Measurements from ENCODE around the gene LRMDA. TPM values are rescaled to one million over a fixed set of nuclear protein-coding genes. Genes with fewer than 3 reads are reported as not detected.

The LRMDA gene
- total and polyA plus RNA-seq, 10 of the 15 experiments (the other 5 are each of a cell fraction or from before 2014, with no cell fraction given): 0.07 to 0.54 (median 0.29) TPM; not detected in 4

DNA sequence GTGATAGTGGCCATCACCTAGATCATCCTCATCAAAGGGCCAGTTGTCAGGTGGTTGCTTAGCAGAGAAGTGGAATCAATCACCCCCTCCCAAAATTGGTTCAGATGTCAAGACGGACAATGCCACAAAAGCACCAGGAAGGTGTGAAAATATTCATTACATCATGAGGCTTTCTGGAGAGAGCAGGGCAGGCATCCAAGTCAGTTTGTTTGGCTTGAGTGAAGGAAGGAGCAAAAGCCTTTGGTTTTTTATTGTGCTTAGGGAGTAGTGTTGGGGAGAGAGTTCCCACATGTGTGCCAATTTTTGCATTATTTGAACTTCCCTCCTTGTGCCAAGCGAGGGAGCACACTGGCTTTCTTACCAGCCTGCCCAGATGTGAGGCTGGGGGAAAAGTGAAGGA lies 1082.9 kb downstream of the LRMDA start:
- no peak overlapping the region for H3K4me2 ChIP-seq (ENCODE audit: control insufficient read depth, insufficient read depth)
- H3K9ac ChIP-seq (ENCODE audit: control insufficient read depth, insufficient read depth, low read length): no peak overlapping the region
- no peak overlapping the region for H2AFZ ChIP-seq (ENCODE audit: control insufficient read depth, low read depth, low read length)
- H3K27ac ChIP-seq (ENCODE audit: control insufficient read depth, insufficient read depth): no peak overlapping the region
- 36% methylated on average over 2 of the region's 2 CpGs for WGBS (ENCODE audit: insufficient coverage, insufficient replicate concordance, low lambda C conversion rate, missing lambda C conversion rate)
- no peaks in the 10 kb centered on the region for H3K79me2 ChIP-seq (ENCODE audit: control insufficient read depth, insufficient read depth, low read length)
- H3K9me3 ChIP-seq (replicated peaks; ENCODE audit: control insufficient read depth, insufficient read depth, low read length): no peaks in the 10 kb centered on the region
- no peak for DNase-seq (ENCODE audit: low read depth, low spot score)
- in situ Hi-C loops (cut with MboI) (no loop called here), intact Hi-C loops (cut with micrococcal nuclease; ENCODE audit: unreplicated experiment) (no loop called here)
- ChIA-PET POLR2A (no interaction called here), SMC1A (ENCODE audit: uncharacterized antibody, unreplicated experiment) (no interaction called here), RAD21 (ENCODE audit: unreplicated experiment) (no interaction called here), CTCF (interaction anchor here (1.1 kb wide), 1 partner anchor 32 kb away, joined by 4 read pairs; no protein-coding TSS in a partner anchor)
- no peaks in the 10 kb centered on the region for H3K4me1 ChIP-seq (ENCODE audit: control insufficient read depth, insufficient read depth, low read length)
- H4K20me1 ChIP-seq (ENCODE audit: control insufficient read depth, insufficient read depth): no peaks in the 10 kb centered on the region
- no TSS peak for BruUV-seq (replicated peaks)
- H3K4me3 ChIP-seq: no peak overlapping the region
- no peak for FAIRE-seq
- no peaks in the 10 kb centered on the region for H3K36me3 ChIP-seq (ENCODE audit: control insufficient read depth in 2 of 2, insufficient read depth in 2 of 2, low read length in 1 of 2)
- H3K27me3 ChIP-seq (replicated peaks in 1 of 2; ENCODE audit: control insufficient read depth in 2 of 2, insufficient read depth in 2 of 2, low read length in 1 of 2): no peaks in the 10 kb centered on the region
- TF ChIP-seq TCF3 (IDR thresholded peaks at IDR 0.05; ENCODE audit: borderline replicate concordance, insufficient read depth, low read depth, low read length): no peak
- no peak for TF ChIP-seq JUND (IDR thresholded peaks at IDR 0.05; ENCODE audit: low read depth, low read length)
- TF ChIP-seq, protein P1, sequence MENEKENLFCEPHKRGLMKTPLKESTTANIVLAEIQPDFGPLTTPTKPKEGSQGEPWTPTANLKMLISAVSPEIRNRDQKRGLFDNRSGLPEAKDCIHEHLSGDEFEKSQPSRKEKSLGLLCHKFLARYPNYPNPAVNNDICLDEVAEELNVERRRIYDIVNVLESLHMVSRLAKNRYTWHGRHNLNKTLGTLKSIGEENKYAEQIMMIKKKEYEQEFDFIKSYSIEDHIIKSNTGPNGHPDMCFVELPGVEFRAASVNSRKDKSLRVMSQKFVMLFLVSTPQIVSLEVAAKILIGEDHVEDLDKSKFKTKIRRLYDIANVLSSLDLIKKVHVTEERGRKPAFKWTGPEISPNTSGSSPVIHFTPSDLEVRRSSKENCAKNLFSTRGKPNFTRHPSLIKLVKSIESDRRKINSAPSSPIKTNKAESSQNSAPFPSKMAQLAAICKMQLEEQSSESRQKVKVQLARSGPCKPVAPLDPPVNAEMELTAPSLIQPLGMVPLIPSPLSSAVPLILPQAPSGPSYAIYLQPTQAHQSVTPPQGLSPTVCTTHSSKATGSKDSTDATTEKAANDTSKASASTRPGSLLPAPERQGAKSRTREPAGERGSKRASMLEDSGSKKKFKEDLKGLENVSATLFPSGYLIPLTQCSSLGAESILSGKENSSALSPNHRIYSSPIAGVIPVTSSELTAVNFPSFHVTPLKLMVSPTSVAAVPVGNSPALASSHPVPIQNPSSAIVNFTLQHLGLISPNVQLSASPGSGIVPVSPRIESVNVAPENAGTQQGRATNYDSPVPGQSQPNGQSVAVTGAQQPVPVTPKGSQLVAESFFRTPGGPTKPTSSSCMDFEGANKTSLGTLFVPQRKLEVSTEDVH (IDR thresholded peaks at IDR 0.05; ENCODE audit: low read depth, partially characterized antibody): no peak
- TF ChIP-seq GATAD2B (conservative IDR thresholded peaks at IDR 0.05; ENCODE audit: low read depth): no peak
- TF ChIP-seq CHD2 (IDR thresholded peaks at IDR 0.05; ENCODE audit: borderline replicate concordance, low read depth, low read length): no peak
- no peak for TF ChIP-seq ZNF384 (IDR thresholded peaks at IDR 0.05; ENCODE audit: borderline replicate concordance, low read depth, low read length)
- no peak for TF ChIP-seq YY1 (IDR thresholded peaks at IDR 0.05; ENCODE audit: low read depth, low read length)
- TF ChIP-seq ZBED1 (IDR thresholded peaks at IDR 0.05; ENCODE audit: borderline replicate concordance): no peak
- TF ChIP-seq FOXM1 (IDR thresholded peaks at IDR 0.05; ENCODE audit: low read depth, low read length): no peak
- TF ChIP-seq SRF (IDR thresholded peaks at IDR 0.05; ENCODE audit: low read depth in 2 of 2, low read length in 2 of 2): no peak
- no peak for TF ChIP-seq ASH2L (IDR thresholded peaks at IDR 0.05; ENCODE audit: borderline replicate concordance, low read depth)
- no peak for TF ChIP-seq MXI1 (IDR thresholded peaks at IDR 0.05; ENCODE audit: low read depth, low read length)
- TF ChIP-seq, protein P2, sequence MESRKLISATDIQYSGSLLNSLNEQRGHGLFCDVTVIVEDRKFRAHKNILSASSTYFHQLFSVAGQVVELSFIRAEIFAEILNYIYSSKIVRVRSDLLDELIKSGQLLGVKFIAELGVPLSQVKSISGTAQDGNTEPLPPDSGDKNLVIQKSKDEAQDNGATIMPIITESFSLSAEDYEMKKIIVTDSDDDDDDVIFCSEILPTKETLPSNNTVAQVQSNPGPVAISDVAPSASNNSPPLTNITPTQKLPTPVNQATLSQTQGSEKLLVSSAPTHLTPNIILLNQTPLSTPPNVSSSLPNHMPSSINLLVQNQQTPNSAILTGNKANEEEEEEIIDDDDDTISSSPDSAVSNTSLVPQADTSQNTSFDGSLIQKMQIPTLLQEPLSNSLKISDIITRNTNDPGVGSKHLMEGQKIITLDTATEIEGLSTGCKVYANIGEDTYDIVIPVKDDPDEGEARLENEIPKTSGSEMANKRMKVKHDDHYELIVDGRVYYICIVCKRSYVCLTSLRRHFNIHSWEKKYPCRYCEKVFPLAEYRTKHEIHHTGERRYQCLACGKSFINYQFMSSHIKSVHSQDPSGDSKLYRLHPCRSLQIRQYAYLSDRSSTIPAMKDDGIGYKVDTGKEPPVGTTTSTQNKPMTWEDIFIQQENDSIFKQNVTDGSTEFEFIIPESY (IDR thresholded peaks at IDR 0.05): no peak
- no peak for TF ChIP-seq RCOR1 (conservative IDR thresholded peaks at IDR 0.05; ENCODE audit: low read depth, low read length)
- TF ChIP-seq ZNF207 (IDR thresholded peaks at IDR 0.05; ENCODE audit: borderline replicate concordance): no peak
- TF ChIP-seq CREB1 (IDR thresholded peaks at IDR 0.05; ENCODE audit: low read depth): no peak
- TF ChIP-seq RELA (IDR thresholded peaks at IDR 0.05; ENCODE audit: borderline replicate concordance, partially characterized antibody): no peak
- TF ChIP-seq KDM1A (IDR thresholded peaks at IDR 0.05; ENCODE audit: borderline replicate concordance): no peak
- TF ChIP-seq MYB (IDR thresholded peaks at IDR 0.05; ENCODE audit: borderline replicate concordance, low read depth, low read length): no peak
- no peak for ATAC-seq

Data from GM12878 (cell line).